Hematopoietic multipotent progenitor cell treated with erythropoietin and hydrocortisone succinate and interleukin-3 and kit ligand, for 8 days (in vitro differentiated cells): ENCODE data around the gene CSNK1G1.
A peak's percentile ranks its signal among the peaks of the same experiment; 100 is the strongest.
"Not testable (repeated sequence)": the region's sequence is repeated elsewhere in the genome, so short reads cannot be mapped to it uniquely, and the experiment has no call there.

Experiments
- DNase-seq: peaks from one replicate; pipeline ENCODE4 v3.0.0-alpha.2; 2015

CSNK1G1 gene

DNA sequence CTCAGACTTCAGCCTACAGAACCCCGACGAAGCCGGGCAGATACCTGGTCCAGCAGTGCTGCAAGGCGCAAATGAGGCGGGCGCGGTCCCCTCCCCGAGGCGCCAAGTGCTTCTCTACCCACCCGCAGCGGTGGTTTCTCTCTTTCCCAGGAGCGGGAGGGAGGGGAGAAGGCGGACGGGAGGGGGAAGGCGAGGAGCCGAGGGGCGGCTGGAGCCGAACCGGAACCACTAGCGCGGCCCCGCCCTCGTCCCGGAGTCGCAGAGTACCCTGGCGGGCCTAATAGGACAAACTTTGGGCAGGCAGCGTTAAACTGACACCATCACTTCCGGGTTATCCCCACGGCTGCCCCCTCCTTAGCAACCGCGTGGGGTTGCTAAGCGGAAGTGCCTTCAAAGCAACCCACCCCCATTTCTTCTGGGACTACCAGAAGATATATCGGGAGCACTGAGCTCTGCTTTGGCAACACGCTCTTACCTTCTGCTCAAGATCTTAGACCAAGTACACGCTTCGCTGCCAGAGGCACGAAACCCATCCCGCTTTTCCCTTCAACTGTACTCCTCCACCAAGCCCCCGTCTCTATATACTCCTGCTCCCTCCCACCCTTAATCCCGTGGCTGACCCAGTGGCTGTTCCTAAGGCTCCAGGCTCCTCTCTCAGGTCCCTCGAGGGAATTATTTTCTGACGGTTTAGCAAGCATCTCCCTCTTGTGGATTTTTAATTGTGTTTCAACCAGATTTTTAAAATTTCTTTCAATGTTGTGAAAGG lies at the start of gene CSNK1G1:
Gene CSNK1G1 (minus strand): TSS at position 230 of the 766 bp plus-strand sequence. CDS start 55,674 bp downstream, outside the sequence.
- peak; percentile 97 for DNase-seq

DNA sequence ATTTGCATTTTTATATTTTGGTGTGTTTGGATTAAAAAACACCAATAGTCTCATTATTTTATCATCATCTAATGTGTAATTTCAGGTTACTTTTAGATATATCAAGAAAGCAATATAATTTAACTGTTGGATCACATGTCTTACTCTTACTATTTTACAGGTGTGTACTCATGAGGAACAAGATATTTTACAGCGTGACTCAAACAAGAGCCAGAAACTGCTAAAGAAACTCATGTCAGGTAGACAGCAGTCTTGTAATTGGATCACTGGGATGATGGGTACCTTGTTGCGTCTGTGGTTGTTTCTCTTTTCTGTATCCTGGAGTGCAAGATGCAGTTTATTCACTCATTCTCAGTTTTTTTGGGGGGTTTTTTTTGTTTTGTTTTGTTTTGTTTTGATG lies 44.6 kb upstream of the CSNK1G1 start:
- no peak for DNase-seq

DNA sequence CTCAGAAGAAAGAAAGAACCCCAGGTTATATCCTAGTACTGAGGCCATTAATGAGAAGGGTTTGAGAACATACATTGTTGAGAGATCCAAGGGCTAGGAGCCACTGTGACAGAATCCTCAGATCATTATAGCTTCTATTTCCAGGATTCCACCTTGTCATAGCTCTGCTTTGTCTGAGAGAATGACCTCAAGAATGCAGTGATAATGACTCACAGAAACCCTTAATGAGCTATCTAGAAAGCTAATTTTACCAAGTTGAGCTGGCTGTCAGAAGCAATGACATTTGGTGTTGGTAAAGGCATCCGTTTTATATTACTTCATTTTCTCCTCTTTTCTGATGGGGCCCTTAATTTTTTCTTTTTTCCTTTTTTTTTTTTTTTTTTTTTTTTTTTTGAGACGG lies 42.6 kb upstream of the CSNK1G1 start:
- DNase-seq, result no peak

DNA sequence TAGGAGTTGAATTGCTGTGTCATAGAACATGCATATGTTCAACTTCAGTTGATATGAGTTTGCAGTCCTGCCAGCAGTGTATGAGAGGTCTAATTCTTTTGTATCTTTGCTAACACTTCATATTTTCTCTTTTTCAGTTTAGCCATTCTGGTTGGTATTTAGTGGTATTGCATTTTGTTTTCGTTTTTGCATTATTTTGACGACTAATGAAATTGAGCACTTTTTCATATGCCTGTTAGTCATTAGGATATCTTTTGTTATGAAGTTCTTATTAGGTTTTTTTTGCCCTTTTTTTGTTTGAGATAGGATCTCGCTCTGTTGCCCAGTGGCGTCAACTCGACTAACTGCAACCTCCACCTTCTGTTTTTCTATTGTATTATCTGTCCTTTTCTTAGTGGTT lies 40.8 kb upstream of the CSNK1G1 start:
- DNase-seq, result no peak

DNA sequence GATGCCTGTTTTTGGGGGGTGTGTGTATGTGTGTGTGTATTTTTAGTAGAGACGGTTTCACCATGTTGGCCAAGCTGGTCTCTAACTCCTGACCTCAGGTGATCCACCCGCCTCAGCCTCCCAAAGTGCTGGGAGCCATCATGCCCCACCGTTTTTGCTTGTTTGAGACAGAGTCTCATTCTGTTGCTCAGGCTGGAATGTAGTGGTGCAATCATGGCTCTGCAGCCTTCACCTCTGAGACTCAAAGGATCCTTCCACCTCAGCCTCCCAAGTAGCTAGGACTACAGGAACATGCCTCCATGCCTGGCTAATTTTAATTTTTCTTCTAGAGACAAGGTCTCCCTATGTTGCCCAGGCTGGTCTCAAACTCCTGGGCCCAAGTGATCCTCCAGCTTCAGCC lies 36.5 kb upstream of the CSNK1G1 start:
- DNase-seq, result not testable (repeated sequence)

DNA sequence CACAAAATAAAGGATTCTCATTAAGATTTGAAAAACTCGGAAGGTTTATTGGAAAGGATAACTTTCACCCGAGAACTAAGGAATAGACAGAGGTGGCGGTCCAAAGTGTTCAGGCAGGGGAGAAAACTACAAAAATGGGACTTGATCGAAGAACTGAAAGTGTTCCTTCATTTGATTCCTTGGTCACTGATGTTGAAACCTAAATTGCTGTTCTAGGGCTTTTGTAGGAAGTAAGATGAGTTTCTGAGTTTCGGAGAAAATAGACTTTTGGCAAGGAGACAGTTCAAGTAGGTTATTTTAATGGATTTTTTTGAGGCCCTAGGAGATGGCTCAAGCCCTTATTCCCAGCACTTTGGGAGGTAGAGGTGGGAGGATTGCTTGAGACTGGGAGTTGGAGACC lies 33.1 kb upstream of the CSNK1G1 start:
- no peak for DNase-seq

DNA sequence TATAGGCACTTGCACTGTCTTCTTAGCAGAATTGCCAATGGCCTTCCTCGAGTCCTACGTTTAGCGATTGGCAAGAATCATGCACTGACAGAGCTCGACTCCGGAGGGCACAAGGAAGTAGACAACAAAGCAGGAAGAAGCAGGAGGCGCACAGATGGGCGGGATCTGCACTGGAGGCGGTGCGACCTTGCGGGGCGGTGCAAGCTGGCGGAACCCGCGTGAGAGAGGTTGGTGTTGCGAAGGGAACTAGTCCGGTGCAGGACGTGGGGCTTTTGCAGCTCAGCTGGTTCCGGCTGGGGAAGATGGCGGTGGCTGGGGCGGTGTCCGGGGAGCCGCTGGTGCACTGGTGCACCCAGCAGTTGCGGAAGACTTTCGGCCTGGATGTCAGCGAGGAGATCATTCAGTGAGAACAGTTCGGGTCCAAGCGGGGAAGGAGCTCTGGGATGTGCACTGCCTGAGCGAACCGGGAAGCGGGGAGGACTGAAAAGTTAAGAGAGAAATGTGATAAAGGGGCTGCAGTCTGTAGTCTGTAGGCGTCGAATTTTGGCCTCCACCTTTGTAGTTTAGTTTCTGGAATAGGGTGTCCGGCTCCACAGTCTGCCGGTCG lies 31.7 kb upstream of the CSNK1G1 start, which contains the start of gene TRIP4:
Gene TRIP4 (plus strand): TSS at position 275 of the 607 bp plus-strand sequence. CDS start 28 bp downstream, at position 303.
- peak; percentile 97 for DNase-seq

DNA sequence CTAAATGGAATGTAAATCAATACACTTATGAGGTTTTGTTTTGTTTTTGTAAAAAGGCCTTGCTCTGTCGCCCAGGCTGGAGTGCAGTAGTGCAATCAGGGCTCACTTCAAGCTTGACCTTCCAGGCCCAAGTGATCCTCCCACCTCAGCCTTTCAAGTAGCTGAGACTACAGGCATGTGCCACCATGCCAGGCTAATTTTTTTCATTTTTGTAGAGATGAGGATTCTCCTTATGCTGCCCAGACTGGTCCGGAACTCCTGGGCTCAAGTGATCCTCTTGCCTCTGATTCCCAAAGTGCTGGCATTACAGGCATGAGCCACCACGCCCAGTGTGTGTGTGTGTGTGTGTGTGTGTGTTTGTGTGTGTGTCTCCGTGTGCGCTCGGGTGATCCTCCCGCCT lies 30.3 kb upstream of the CSNK1G1 start:
- no peak for DNase-seq

DNA sequence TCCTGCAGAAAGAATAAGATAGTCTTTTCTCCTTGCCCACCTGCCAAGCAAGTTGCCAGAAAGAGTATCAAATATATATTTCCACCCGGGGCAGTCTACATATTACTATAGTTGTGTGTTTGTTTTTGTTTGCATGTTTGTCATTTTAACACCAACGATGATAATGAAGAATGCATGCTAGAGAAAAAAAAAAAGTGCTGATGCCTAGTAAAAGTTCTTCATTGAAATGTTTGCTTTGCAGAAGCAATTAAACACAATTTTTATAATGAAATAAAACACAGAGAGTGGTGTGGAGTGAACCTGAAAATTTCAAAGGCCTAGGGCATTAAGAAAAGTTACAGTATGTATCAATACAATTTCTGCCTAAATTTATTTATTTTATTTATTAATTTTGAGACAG lies 27.8 kb upstream of the CSNK1G1 start:
- DNase-seq, result no peak

DNA sequence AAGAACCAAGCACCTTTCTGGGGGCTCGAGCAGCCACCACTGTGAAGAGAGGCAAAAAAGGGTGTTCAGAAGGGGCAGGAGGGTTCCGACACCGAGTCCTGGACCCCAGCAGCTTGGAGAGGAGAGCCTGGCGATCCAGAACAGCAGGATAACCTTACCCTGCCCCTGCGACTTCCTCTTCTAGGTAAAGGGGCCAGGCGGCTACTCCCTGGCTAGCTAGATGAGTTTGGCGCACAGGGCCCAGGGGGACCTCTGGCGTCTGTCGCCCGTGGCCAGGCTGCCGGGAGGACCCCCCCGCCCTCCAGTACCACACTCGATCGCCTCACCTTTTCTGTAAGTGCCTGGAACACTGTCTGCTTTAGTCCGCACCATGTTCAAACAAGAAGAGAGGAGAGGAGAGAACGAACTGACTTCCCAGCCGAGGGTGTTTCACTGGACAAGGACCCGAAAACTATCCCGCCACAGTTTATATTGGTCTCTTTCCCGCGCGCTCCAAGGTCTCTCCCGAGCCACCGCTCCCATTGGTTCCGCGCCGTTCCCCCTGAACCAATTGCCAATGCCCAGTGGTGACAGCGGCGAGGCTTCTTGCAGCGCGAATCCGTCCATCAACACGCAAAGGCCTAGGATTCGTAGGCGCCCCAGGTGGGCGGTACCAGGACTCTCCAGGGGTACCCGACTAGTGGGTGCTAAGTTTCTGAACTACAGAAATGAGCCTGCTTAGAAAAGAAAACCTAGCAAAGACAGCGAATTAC lies 25.2 kb upstream of the CSNK1G1 start, which contains the start of gene PCLAF:
Gene PCLAF (minus strand): TSS at position 442 of the 752 bp plus-strand sequence. CDS start 70 bp downstream, at position 372.
- peak; percentile 99 for DNase-seq

DNA sequence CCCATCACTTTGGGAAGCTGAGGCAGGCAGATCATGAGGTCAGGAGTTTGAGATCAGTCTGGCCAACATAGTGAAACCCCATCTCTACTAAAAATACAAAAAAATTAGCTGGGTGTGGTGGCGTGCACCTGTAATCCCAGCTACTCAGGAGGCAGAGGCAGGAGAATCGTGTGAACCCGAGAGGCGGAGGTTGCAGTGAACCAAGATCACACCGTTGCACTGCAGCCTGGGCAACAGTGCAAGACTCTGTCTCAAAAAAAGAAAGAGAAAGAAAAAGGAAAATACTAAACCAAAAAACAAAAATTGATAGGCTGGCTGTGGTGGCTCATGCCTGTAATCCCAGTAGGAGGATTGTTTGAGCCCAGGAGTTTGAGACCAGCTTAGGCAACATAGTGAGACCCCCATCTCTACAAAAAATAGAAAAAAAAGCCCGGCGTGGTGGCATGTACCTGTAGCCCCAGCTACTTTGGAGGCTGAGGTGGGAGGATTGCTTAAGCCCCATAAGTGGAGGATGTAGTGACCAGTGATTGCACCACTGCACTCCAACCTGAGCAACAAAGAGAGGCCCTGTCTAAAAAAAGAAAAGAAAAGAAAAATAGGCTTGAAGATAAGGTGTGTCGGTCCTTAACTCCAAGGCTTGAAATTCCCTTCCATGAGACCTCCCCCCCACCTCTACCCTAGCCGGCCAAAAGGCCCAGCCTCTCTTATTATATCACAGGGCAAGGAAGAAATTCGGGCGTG lies 24.3 kb upstream of the CSNK1G1 start:
- DNase-seq, result not testable (repeated sequence)

DNA sequence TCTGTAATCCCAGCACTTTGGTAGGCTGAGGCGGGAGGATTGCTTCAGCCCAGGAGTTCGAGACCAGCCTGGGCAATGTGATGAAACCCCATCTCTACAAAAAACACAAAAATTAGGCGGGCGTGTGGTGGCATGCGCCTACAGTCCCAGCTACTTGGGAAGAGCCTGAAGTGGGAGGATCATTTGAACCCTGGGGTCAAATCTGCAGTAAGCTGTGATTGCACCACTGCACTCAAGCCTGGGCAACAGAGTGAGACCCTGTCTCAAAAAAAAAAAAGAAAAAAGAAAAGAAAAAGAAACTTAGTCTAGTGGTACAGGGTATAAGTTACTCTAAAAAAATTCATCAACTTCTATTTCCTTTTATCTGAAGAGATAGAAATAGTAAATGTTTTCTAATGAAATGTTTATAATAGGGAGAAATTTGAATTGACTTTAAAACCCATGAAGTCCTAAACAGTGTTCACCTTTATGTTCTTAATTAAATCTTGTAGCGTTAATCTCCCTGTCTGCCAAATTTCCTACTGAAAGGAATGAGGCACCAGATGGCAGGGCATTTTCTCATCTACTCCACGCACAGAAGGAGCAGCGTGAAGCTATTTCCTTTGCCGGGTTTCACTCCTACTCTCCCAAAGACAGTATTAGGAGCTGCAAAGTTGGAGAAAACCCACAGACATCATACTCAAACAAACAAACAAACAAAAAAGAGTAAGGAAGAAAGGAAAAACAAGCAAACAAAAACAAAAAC lies 23.4 kb upstream of the CSNK1G1 start:
- DNase-seq, result no peak

DNA sequence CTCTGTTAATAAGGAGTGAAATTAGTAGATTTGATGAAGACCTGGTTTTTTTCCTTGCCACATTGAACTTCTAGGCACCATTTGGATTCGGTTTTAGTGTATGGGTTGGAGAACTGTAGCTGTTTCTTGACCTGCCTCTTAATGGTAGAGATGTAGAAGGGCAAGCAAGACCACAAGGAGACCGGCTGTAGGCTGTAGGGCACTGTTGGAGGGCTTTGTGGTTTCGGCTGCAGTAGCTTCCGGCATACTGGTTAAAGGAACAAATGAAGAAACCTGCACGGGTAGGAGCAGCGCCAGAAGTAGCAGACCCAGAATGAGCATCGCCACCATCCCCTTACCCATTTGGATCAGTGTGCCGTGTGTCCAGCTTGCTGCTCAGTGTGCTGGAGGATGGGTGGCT lies 17.4 kb upstream of the CSNK1G1 start:
- no peak for DNase-seq

DNA sequence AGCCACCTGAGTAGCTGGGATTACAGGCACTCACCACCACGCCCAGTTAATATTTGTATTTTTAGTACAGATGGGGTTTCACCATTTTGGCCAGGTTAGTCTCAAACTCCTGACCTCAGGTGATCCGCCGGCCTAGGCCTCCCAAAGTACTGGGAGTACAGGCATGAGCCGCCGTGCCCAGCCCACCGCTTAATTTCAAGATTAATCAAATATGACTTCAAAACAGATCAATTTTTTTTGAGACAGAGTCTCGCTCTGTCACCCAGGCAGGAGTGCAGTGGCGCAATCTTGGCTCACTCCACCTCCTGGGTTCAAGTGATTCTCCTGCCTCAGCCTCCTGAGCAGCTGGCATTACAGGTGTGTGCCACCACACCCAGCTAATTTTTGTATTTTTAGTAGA lies 15.4 kb upstream of the CSNK1G1 start:
- not testable (repeated sequence) for DNase-seq

DNA sequence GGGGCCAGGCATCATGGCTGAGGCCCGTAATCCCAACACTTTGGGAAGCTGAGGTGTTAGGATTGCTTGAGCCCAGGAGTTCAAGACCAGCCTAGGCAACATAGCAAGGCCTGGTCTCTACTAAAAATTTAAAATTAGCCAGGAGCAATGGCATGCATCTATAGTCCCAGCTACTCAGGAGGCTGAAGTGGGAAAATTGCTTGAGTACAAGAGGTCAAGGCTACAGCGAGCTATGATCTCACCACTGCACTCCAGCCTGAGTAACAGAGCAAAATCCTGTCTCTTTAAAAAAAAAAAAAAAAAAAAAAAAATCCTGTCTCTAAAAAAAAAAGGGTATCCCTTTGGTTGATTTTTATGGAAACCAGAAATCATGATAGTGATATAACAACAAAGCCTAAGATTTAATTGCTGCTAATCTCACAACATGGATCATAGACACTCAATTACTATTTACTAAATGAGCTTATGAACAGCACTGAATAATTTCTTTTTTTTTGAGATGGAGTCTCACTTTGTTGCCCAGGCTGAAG lies 13.2 kb upstream of the CSNK1G1 start:
- DNase-seq, result no peak

DNA sequence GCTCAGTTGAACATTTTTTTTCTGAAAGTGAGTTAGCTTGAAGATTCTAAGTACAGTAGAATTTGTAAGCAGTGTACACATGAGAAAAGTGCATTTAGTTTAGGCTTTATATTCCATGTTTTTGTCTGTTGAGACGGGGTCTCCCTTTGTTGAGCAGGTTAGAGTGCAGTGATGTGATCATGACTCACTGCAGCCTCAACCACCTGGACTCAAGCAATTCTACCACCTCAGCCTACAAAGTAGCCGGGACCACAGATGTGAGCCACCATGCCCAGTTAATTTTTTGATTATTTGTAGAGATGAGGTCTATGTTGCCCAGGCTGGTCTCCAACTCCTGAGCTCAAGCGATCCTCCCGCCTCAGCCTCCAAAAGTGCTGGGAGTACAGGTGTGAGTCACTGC lies 5.3 kb upstream of the CSNK1G1 start:
- no peak for DNase-seq

DNA sequence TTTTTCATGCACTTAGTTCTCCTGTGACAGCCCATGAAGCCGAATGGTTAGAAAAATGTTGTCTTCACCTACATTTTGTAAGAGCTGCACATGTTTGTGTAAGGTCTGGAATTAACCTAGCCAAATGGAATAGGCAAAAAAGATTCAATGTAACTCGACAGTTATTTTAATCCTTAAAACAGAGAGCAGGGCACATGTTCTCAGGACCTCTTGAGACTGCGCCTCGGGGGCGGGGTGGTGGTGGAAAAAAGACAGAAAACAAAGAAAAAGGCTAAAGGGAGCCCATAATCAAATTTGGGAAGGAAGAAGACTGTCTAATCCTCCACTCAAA lies 702 bp upstream of the CSNK1G1 start:
- no peak for DNase-seq

DNA sequence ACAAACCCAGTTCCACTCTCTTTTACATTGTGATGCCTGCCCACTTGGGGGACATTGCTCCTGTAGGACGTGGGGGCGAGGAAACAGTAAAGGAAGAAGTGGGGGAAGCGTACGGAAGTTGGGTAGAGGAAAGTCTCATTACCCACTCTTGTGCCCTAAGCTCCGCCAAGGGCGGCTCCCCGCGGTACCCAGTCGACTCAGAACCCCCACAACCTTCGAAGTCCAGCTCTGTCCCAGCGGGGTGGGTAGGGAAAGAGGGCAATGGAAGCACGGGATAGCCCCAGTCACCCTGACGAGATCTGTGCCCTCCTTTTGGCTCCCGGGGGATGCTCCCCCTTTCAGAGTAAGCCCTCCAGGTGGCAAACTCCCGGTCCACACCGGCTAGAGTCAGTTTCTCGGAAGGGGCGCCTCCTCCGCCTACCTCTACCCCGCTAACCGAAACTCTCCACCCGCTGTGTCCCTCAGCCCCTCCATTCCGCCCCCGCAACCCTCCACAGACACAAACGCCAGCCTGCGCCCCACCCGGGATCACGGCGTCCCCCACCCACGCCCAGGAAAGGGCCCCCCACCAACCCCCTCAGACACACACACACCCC lies 527 bp downstream of the CSNK1G1 start:
- peak; percentile 29 for DNase-seq

DNA sequence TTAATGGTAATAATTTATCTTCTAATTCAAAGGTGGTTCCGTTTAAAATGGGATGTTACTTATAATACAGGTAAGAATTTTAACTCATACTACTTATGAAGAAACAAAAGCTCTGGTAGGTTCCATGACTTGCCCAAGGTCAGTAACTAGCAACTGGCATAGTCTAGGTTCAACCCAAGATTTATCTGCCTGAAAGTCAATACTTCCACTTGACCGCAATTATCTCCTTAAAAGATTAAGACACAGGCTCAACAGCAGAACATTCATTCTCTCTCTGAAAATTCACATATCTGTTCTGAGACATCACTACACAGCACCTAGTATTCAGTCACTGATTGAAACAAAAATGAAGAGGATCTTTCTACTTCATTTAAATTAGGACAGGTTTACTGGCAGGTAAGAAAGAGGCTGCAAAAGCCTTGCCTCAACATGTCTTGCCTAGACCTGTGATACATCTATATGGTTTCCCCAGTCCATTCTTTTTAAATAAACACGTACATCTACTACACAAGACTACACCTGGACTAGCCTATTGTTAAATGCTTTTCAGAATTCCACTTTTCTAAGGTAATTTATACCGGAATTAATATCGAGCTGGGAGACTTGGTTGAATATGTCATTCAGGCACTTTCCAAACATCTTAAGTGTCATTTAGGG lies 1.2 kb downstream of the CSNK1G1 start:
- peak; percentile 25 for DNase-seq

DNA sequence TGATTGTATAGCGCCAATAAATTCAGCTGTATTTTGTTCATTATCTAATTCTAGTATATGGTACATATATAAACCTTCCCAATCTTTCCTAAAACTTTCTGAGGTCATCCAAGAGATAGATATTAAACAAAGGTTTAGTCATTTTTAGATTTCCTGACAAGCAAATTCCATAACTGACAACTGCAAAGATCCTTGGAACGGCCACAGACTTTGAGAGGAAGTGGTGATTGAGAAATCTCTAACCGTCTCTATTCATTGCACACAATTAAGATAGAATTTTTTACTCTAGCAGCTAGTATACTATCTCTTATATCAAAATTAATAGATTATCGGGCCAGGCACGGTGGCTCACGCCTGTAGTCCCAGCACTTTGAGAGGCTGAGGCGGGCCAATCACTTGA lies 4.7 kb downstream of the CSNK1G1 start:
- no peak for DNase-seq

DNA sequence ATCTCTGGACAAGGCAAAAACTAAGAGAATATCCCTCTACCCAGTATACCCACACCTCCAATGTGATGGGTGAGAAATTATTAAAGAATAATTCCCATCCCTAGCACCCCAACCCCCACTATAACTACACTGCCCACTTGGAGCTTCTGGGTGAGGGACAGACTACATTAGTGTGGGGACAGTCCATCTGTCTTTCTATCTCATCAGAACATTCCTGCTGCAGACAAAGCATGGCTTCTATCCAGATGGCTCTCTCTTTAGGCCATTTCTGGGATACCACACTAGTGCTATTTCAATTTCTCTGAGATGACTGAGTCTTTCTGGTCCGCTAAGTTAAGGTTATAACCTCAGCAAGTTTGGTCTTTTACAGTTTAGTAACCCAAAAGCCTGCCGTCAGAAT lies 6.6 kb downstream of the CSNK1G1 start:
- DNase-seq, result no peak
